ENCODE measurements around the gene PTGES2. TPM values are rescaled to one million over a fixed set of nuclear protein-coding genes. Genes with fewer than 3 reads are reported as not detected.

The PTGES2 gene
- total and polyA plus RNA-seq, 2 donors from 2014 or later, result 64.1 to 117 TPM

DNA sequence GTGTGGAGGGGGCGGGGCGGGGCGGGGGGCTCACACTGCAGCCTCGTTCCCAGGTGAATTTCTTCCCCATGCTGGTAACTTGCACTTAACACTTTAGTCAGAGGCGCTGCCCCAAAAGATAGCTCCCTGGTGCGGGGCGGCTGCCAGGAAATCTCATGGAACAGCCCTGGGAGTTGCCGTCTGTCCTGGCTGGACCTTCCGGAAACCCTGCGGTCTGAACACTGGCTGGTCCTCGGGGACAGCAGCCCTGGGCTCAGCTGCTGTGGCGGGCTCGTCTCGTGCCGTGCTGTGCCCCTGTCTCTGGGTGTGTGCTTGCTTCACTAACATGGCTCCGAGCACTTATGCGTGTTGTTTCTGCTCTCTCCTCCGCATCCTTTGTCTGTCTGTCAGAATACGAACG, 25.8 kb downstream of the PTGES2 start:
- intact Hi-C loops (cut with DNase I), result no loop called here
- peaks cover 0 to 58% (median 58%) of the 10 kb centered on the region in 3 donors for H3K4me1 ChIP-seq (ENCODE audit: control insufficient read depth in 2 of 3, insufficient read depth in 2 of 3, low read depth in 1 of 3, low read length in 3 of 3)
- peak overlapping the region in 1 of 3 donors; percentile 69 for H3K9ac ChIP-seq (ENCODE audit: low read length in 3 of 3)
- TF ChIP-seq, protein P1, sequence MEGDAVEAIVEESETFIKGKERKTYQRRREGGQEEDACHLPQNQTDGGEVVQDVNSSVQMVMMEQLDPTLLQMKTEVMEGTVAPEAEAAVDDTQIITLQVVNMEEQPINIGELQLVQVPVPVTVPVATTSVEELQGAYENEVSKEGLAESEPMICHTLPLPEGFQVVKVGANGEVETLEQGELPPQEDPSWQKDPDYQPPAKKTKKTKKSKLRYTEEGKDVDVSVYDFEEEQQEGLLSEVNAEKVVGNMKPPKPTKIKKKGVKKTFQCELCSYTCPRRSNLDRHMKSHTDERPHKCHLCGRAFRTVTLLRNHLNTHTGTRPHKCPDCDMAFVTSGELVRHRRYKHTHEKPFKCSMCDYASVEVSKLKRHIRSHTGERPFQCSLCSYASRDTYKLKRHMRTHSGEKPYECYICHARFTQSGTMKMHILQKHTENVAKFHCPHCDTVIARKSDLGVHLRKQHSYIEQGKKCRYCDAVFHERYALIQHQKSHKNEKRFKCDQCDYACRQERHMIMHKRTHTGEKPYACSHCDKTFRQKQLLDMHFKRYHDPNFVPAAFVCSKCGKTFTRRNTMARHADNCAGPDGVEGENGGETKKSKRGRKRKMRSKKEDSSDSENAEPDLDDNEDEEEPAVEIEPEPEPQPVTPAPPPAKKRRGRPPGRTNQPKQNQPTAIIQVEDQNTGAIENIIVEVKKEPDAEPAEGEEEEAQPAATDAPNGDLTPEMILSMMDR (IDR thresholded peaks at IDR 0.05; ENCODE audit: borderline replicate concordance, extremely low read depth, insufficient read depth), result no peak
- H3K27ac ChIP-seq (ENCODE audit: low read depth in 2 of 2, low read length in 2 of 2), result peak overlapping the region; percentile 86 to 98
- FAIRE-seq, result no peak
- peak overlapping the region in 2 of 3 donors; percentile 30 to 32 for H3K4me3 ChIP-seq (ENCODE audit: low read length in 3 of 3)
- no peaks in the 10 kb centered on the region for H3K9me3 ChIP-seq (ENCODE audit: control insufficient read depth in 2 of 3, insufficient read depth in 1 of 3, low read length in 3 of 3)
- peak in 1 of 5 donors; percentile 82 for DNase-seq
- H3K27me3 ChIP-seq (ENCODE audit: control insufficient read depth, insufficient read depth, low read length), result no peaks in the 10 kb centered on the region
- peaks cover 6 to 44% (median 30%) of the 10 kb centered on the region in 3 donors for H3K36me3 ChIP-seq (ENCODE audit: control insufficient read depth in 2 of 3, insufficient read depth in 3 of 3, low read length in 3 of 3)

- intact Hi-C loops (cut with DNase I), result no loop called here
- Histone ChIP-seq H3K27ac (ENCODE audit: low read depth in 2 of 2, low read length in 2 of 2) (peak overlapping the region; percentile 98 to 99), H3K4me3 (ENCODE audit: low read length in 3 of 3) (peak overlapping the region in 2 of 3 donors; percentile 82 to 83), H3K9me3 (ENCODE audit: control insufficient read depth in 2 of 3, insufficient read depth in 1 of 3, low read length in 3 of 3) (no peaks in the 10 kb centered on the region), H3K27me3 (ENCODE audit: control insufficient read depth, insufficient read depth, low read length) (no peaks in the 10 kb centered on the region), H3K9ac (ENCODE audit: low read length in 3 of 3) (peak overlapping the region in 2 of 3 donors; percentile 20 to 99), H3K36me3 (ENCODE audit: control insufficient read depth in 2 of 3, insufficient read depth in 3 of 3, low read length in 3 of 3) (peaks cover 6 to 39% (median 25%) of the 10 kb centered on the region in 3 donors), H3K4me1 (ENCODE audit: control insufficient read depth in 2 of 3, insufficient read depth in 2 of 3, low read depth in 1 of 3, low read length in 3 of 3) (peaks cover 0 to 58% (median 58%) of the 10 kb centered on the region in 3 donors)
- no peak for FAIRE-seq
- peak in 3 of 5 donors; percentile 63 to 79 (median 77) for DNase-seq
- TF ChIP-seq, protein P1 (IDR thresholded peaks at IDR 0.05; ENCODE audit: borderline replicate concordance, extremely low read depth, insufficient read depth), result no peak
Measured at GRCh38 chr9:128101231-128101661, 26.3 kb downstream of the PTGES2 start.

GRCh38 chr9:128100581-128100980, 26.9 kb downstream of the PTGES2 start:
- Histone ChIP-seq H3K27me3 (ENCODE audit: control insufficient read depth, insufficient read depth, low read length) (no peaks in the 10 kb centered on the region), H3K4me3 (ENCODE audit: low read length in 3 of 3) (peak overlapping the region in 2 of 3 donors; percentile 82 to 83), H3K9me3 (ENCODE audit: control insufficient read depth in 2 of 3, insufficient read depth in 1 of 3, low read length in 3 of 3) (no peaks in the 10 kb centered on the region), H3K36me3 (ENCODE audit: control insufficient read depth in 2 of 3, insufficient read depth in 3 of 3, low read length in 3 of 3) (peaks cover 6 to 33% (median 20%) of the 10 kb centered on the region in 3 donors), H3K27ac (ENCODE audit: low read depth in 2 of 2, low read length in 2 of 2) (peak overlapping the region; percentile 98 to 99), H3K4me1 (ENCODE audit: control insufficient read depth in 2 of 3, insufficient read depth in 2 of 3, low read depth in 1 of 3, low read length in 3 of 3) (peaks cover 0 to 58% (median 58%) of the 10 kb centered on the region in 3 donors), H3K9ac (ENCODE audit: low read length in 3 of 3) (peak overlapping the region in 2 of 3 donors; percentile 44 to 99)
- FAIRE-seq, result no peak
- intact Hi-C loops (cut with DNase I), result no loop called here
- TF ChIP-seq, protein P1 (IDR thresholded peaks at IDR 0.05; ENCODE audit: borderline replicate concordance, extremely low read depth, insufficient read depth), result no peak
- peak in 1 of 5 donors; percentile 47 for DNase-seq
